OCI-LY1 (cell line): Measurements from ENCODE around the gene SMYD3.

Source experiments
- H2AFZ ChIP-seq: fragments of 200-600 bp; sonication (generic), shearing (Covaris generic); 2 replicates; pipeline ENCODE4 v1.6.0; 2014; ENCODE audit warnings: antibody characterized with exemption, mild to moderate bottlenecking, low read length
- H3F3A ChIP-seq: fragments of 200-600 bp; sonication (generic), shearing (Covaris generic); 2 replicates; pipeline ENCODE4 v1.6.0; 2014; ENCODE audit warnings: mild to moderate bottlenecking, antibody characterized with exemption, low read length, moderate library complexity; ENCODE audit not compliant: insufficient read depth
- H3K27ac ChIP-seq: fragments of 200-600 bp; sonication (generic); 2 replicates; pipeline ENCODE4 v1.5.1; 2014; ENCODE audit warnings: low read length, mixed run types, mild to moderate bottlenecking, low read depth; ENCODE audit not compliant: poor library complexity, severe bottlenecking
- H3K27me3 ChIP-seq: fragments of 200-600 bp; sonication (generic); 2 replicates; pipeline ENCODE4 v1.6.0; 2014; ENCODE audit warnings: antibody characterized with exemption, mild to moderate bottlenecking, low read length, moderate library complexity; ENCODE audit not compliant: insufficient read depth
- H3K36me3 ChIP-seq: fragments of 200-600 bp; sonication (generic); 2 replicates; pipeline ENCODE4 v1.6.1; 2014; ENCODE audit warnings: mild to moderate bottlenecking, antibody characterized with exemption, low read length, moderate library complexity, mixed read lengths; ENCODE audit not compliant: insufficient read depth
- H3K4me1 ChIP-seq: fragments of 200-600 bp; sonication (generic); 2 replicates; pipeline ENCODE4 v1.5.1; 2014; ENCODE audit warnings: mild to moderate bottlenecking, low read length, moderate library complexity; ENCODE audit not compliant: insufficient read depth, severe bottlenecking
- H3K4me2 ChIP-seq: fragments of 200-600 bp; sonication (generic), shearing (Covaris generic); 2 replicates; pipeline ENCODE4 v1.6.1; 2014; ENCODE audit warnings: low read length
- H3K4me3 ChIP-seq: fragments of 200-600 bp; sonication (generic); 2 replicates; pipeline ENCODE4 v1.5.1; 2014; ENCODE audit warnings: low read length, low read depth, mild to moderate bottlenecking, mixed read lengths; ENCODE audit not compliant: poor library complexity, severe bottlenecking
- H3K79me2 ChIP-seq: fragments of 200-600 bp; shearing (Covaris generic); 2 replicates; pipeline ENCODE4 v1.6.1; 2016; ENCODE audit warnings: mixed run types, low read length, mixed read lengths; ENCODE audit not compliant: insufficient read depth
- H3K9ac ChIP-seq: fragments of 200-600 bp; sonication (generic), shearing (Covaris generic); 2 replicates; pipeline ENCODE4 v1.6.1; 2014; ENCODE audit warnings: mild to moderate bottlenecking, low read length, mixed read lengths
- H3K9me2 ChIP-seq: fragments of 200-600 bp; sonication (generic), shearing (Covaris generic); 2 replicates; pipeline ENCODE4 v1.6.1; 2014; ENCODE audit warnings: low read depth, mild to moderate bottlenecking, low read length, mixed read lengths
- H3K9me3 ChIP-seq: fragments of 200-600 bp; shearing (Covaris generic); 2 replicates; pipeline ENCODE4 v1.6.1; 2014; ENCODE audit warnings: low read length, mixed read lengths
- H4K20me1 ChIP-seq: fragments of 200-600 bp; sonication (generic), shearing (Covaris generic); 2 replicates; pipeline ENCODE4 v1.6.0; 2016; ENCODE audit warnings: mild to moderate bottlenecking, low read length; ENCODE audit not compliant: insufficient read depth
- EZH2 ChIP-seq: fragments of 200-600 bp; sonication (generic), shearing (Covaris generic); IDR thresholded peaks from 2 replicates; pipeline ENCODE4 v1.8.0; 2017; ENCODE audit warnings: borderline replicate concordance, mixed run types, mild to moderate bottlenecking, antibody characterized with exemption, low read length, moderate library complexity, mixed read lengths
- TF ChIP-seq, protein P1 (sequence below): fragments of 200-600 bp; sonication (generic), shearing (Covaris generic); IDR thresholded peaks from 2 replicates; pipeline ENCODE4 v1.5.1; 2017; ENCODE audit warnings: mild to moderate bottlenecking, antibody characterized with exemption, low read length, moderate library complexity, mixed read lengths

Gene SMYD3

DNA sequence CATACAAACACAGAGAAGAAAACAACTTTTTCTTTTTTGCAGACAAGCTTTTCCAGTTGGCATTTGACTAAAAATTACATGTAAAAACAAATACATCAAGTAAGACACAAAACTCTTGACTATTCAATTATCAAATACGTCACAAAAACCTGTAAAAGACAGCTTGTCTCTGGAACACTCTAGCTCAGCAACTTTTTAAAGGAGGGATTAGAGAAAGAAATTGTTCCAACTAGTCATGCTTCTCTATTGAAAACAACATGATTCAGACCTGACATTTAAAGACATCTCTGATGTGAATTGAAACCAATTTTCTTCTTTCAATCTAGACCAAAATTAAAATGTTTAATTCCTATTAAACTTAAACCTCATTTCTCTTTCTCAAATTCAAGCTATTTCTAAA is 30.3 kb downstream of the SMYD3 start:
- Histone ChIP-seq H3K9me3 (no peaks in the 10 kb centered on the region), H3K4me3 (no peak overlapping the region), H3K36me3 (no peaks in the 10 kb centered on the region; the same call in 1 of the 2 replicates), H3K4me2 (no peak overlapping the region), H3K27me3 (no peaks in the 10 kb centered on the region), H4K20me1 (no peaks in the 10 kb centered on the region), H3K4me1 (peaks cover 23% of the 10 kb centered on the region), H3K27ac (no peak overlapping the region), H2AFZ (no peak overlapping the region), H3K9ac (no peak overlapping the region), H3K9me2 (no peaks in the 10 kb centered on the region), H3K79me2 (peaks cover 17% of the 10 kb centered on the region), H3F3A (no peaks in the 10 kb centered on the region)
- TF ChIP-seq EZH2: no peak
- TF ChIP-seq, protein P1, sequence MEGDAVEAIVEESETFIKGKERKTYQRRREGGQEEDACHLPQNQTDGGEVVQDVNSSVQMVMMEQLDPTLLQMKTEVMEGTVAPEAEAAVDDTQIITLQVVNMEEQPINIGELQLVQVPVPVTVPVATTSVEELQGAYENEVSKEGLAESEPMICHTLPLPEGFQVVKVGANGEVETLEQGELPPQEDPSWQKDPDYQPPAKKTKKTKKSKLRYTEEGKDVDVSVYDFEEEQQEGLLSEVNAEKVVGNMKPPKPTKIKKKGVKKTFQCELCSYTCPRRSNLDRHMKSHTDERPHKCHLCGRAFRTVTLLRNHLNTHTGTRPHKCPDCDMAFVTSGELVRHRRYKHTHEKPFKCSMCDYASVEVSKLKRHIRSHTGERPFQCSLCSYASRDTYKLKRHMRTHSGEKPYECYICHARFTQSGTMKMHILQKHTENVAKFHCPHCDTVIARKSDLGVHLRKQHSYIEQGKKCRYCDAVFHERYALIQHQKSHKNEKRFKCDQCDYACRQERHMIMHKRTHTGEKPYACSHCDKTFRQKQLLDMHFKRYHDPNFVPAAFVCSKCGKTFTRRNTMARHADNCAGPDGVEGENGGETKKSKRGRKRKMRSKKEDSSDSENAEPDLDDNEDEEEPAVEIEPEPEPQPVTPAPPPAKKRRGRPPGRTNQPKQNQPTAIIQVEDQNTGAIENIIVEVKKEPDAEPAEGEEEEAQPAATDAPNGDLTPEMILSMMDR: no peak

DNA sequence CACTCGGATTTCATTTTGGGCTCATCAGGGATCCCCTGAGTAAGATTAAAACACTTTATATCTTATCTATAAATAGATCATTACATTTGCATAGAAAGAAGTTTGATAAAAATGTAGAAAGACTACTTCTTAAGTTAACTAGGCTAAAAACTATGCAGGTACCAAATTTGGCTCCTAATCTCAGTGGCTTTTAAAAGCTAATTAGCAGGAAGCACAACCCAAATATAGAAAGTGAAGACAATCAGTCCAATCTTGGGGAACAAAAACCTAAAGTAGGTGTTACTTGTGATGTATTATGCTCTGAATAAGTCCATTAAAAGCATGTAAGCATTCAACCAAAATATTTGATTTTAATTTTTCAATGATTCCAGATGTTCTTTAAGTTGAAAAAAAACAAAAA is 35.4 kb downstream of the SMYD3 start:
- Histone ChIP-seq H3K4me3 (no peak overlapping the region), H3K27ac (no peak overlapping the region), H3K9ac (no peak overlapping the region), H3K9me3 (no peaks in the 10 kb centered on the region), H3K79me2 (peaks cover 9% of the 10 kb centered on the region; the same call in 1 of the 2 replicates), H3K4me2 (no peak overlapping the region), H3K4me1 (peaks cover 21% of the 10 kb centered on the region), H4K20me1 (no peaks in the 10 kb centered on the region), H3F3A (no peaks in the 10 kb centered on the region), H3K36me3 (no peaks in the 10 kb centered on the region), H3K27me3 (no peaks in the 10 kb centered on the region), H2AFZ (no peak overlapping the region), H3K9me2 (no peaks in the 10 kb centered on the region)
- no peak for TF ChIP-seq EZH2
- TF ChIP-seq, protein P1: no peak

DNA sequence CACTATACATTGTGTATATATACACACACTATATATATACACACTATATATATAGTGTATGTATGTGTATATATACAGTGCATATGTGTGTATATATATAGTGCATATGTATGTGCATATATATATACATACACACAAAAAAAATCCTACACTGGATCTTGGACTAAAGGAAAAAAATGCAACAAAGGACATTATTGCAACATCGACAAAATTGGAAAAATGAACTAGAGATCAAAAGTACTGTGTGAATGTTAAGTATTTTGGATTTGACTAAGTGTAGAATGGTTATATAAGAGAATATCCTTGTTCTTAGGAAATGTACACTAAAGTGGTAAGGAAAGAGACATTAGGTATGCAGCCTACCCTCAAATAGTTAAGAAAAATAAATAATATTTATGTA is 36.5 kb downstream of the SMYD3 start:
- Histone ChIP-seq H3K27ac (no peak overlapping the region), H4K20me1 (no peaks in the 10 kb centered on the region), H3K9me2 (no peaks in the 10 kb centered on the region)

More for the DNA sequence above, 36.5 kb downstream of the SMYD3 start:
- Histone ChIP-seq H3K36me3 (no peaks in the 10 kb centered on the region), H3K79me2 (peaks cover 7% of the 10 kb centered on the region; the same call in 1 of the 2 replicates), H3K27me3 (no peaks in the 10 kb centered on the region), H3K4me2 (no peak overlapping the region), H3F3A (no peaks in the 10 kb centered on the region), H3K9me3 (no peaks in the 10 kb centered on the region), H3K9ac (no peak overlapping the region), H3K4me3 (no peak overlapping the region), H2AFZ (no peak overlapping the region), H3K4me1 (peaks cover 20% of the 10 kb centered on the region)
- TF ChIP-seq, protein P1: no peak
- TF ChIP-seq EZH2: no peak
